ENCODE results near the gene LHX1. TPM values are rescaled to one million over a fixed set of nuclear protein-coding genes. Genes with fewer than 3 reads are reported as not detected.

Gene LHX1
- total RNA-seq, 1 donor from 2014 or later, result 1.1 TPM

DNA sequence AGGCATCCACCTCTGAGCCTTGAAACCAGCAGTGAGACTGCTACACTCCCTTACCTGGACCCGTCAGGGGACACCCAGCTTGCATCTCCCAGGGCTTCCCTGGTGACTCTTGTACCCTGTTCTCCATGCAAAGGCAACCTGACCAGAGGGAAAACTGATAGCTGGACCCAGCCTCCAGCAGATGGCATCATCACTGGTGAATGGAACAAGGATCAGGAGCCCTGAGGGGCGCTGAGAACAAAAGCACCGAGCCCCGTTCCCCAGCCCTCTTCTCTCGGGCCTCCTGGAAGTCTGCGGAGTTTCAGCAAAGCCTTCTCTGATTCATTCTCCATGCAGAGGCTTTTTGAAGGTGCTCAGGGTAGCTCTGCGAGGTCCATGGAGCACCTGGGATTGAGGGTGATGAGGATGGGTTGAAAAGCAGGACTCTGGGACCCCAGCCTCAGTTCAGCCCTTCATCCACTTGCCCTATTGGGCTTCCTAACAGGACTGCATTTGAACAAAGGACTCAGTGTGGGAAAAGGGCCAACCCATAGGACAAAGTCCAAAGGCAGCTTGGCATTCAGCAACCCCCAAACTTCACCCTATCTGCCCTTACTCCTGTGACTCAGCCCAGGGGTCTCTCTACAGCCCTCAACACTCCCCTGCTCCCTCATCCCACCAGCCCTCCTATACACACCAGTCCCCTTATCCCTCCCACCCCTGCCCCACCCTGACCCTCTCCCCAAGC is 45.0 kb upstream of the LHX1 start:
- H3K27ac Mint-ChIP-seq (ENCODE audit: unreplicated experiment), result no peak overlapping the region
- no peak for DNase-seq (ENCODE audit: low read depth, low spot score)
- H3K4me3 Mint-ChIP-seq, result no peak overlapping the region
- TF ChIP-seq CTCF (conservative IDR thresholded peaks at IDR 0.05), result no peak
- H3K27me3 Mint-ChIP-seq (ENCODE audit: low read depth), result peaks cover 14% of the 10 kb centered on the region
- no peaks in the 10 kb centered on the region for H3K36me3 Mint-ChIP-seq (ENCODE audit: low read depth)
- no peaks in the 10 kb centered on the region for H3K9me3 Mint-ChIP-seq
- H3K4me1 Mint-ChIP-seq, result no peaks in the 10 kb centered on the region

DNA sequence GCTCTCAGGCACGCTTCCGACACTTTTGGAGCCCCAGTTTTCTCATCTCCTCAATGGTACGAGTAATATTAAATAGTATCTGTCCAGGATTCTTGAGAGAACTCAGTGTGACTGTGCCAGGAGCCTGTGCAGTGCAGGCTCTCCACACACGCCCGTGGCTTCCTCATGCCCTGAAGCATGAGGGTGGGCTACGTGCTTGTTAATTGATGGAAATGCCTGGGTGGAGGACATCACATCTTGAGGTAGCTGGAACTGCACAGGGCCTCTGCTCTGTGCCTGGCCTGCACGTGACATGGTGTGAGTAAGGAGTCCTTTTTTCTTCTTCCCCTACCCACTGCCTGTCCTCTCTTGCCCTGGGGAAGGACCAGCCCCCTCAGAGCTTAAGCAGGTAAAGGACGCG is 43.1 kb upstream of the LHX1 start:
- Mint-ChIP-seq H3K27ac (ENCODE audit: unreplicated experiment) (no peak overlapping the region), H3K36me3 (ENCODE audit: low read depth) (no peaks in the 10 kb centered on the region), H3K9me3 (no peaks in the 10 kb centered on the region), H3K4me3 (no peak overlapping the region), H3K27me3 (ENCODE audit: low read depth) (peaks cover under 1% of the 10 kb centered on the region), H3K4me1 (peaks cover 3% of the 10 kb centered on the region)
- DNase-seq (ENCODE audit: low read depth, low spot score), result no peak
- TF ChIP-seq CTCF (conservative IDR thresholded peaks at IDR 0.05), result no peak

- Mint-ChIP-seq H3K36me3 (ENCODE audit: low read depth) (no peaks in the 10 kb centered on the region), H3K9me3 (no peaks in the 10 kb centered on the region), H3K27me3 (ENCODE audit: low read depth) (no peaks in the 10 kb centered on the region), H3K4me3 (no peak overlapping the region), H3K4me1 (peaks cover 10% of the 10 kb centered on the region), H3K27ac (ENCODE audit: unreplicated experiment) (no peak overlapping the region)
- TF ChIP-seq CTCF (conservative IDR thresholded peaks at IDR 0.05), result no peak
- DNase-seq (ENCODE audit: low read depth, low spot score), result no peak
Measured at GRCh38 chr17:36894925-36895324, 42.4 kb upstream of the LHX1 start.

GRCh38 chr17:36899250-36900159 is 37.8 kb upstream of the LHX1 start:
- H3K36me3 Mint-ChIP-seq (ENCODE audit: low read depth), result no peaks in the 10 kb centered on the region
- H3K27me3 Mint-ChIP-seq (ENCODE audit: low read depth), result peaks cover 10% of the 10 kb centered on the region
- no peak for TF ChIP-seq CTCF (conservative IDR thresholded peaks at IDR 0.05)
- no peaks in the 10 kb centered on the region for H3K9me3 Mint-ChIP-seq
- H3K4me1 Mint-ChIP-seq, result peaks cover 11% of the 10 kb centered on the region
- no peak for DNase-seq (ENCODE audit: low read depth, low spot score)
- no peak overlapping the region for H3K4me3 Mint-ChIP-seq
- no peak overlapping the region for H3K27ac Mint-ChIP-seq (ENCODE audit: unreplicated experiment)

- H3K27me3 Mint-ChIP-seq (ENCODE audit: low read depth), result peaks cover 10% of the 10 kb centered on the region
- no peaks in the 10 kb centered on the region for H3K36me3 Mint-ChIP-seq (ENCODE audit: low read depth)
- no peak for TF ChIP-seq CTCF (conservative IDR thresholded peaks at IDR 0.05)
- no peaks in the 10 kb centered on the region for H3K9me3 Mint-ChIP-seq
- no peak for DNase-seq (ENCODE audit: low read depth, low spot score)
- H3K27ac Mint-ChIP-seq (ENCODE audit: unreplicated experiment), result peak overlapping the region; percentile 57
- no peak overlapping the region for H3K4me3 Mint-ChIP-seq
- H3K4me1 Mint-ChIP-seq, result peaks cover 11% of the 10 kb centered on the region
Measured at GRCh38 chr17:36900160-36900512, 37.1 kb upstream of the LHX1 start.

Data from neural crest cell (in vitro differentiated cells).